ENCODE results near the gene LAMA2.

GRCh38 chr6:129453073-129453472 lies 570.1 kb downstream of the LAMA2 start:
- TF ChIP-seq NCOA1 (CRISPR knock-in tag; IDR thresholded peaks at IDR 0.05) (no peak), ZNF3 (CRISPR knock-in tag; IDR thresholded peaks at IDR 0.05) (no peak), MAFF (IDR thresholded peaks at IDR 0.05; ENCODE audit: low read depth, low read length) (no peak), MAX (IDR thresholded peaks at IDR 0.05) (no peak), HOXA9 (CRISPR knock-in tag; IDR thresholded peaks at IDR 0.05; ENCODE audit: borderline replicate concordance) (no peak), TMF1 (CRISPR knock-in tag; IDR thresholded peaks at IDR 0.05; ENCODE audit: low read depth) (no peak)

Measured in HepG2 (cell line).